ENCODE measurements around the gene ZNF79. TPM values are rescaled to one million over a fixed set of nuclear protein-coding genes. Genes with fewer than 3 reads are reported as not detected.

ZNF79 gene
- total RNA-seq, 1 experiment from 2014 or later, result 11.6 TPM

DNA sequence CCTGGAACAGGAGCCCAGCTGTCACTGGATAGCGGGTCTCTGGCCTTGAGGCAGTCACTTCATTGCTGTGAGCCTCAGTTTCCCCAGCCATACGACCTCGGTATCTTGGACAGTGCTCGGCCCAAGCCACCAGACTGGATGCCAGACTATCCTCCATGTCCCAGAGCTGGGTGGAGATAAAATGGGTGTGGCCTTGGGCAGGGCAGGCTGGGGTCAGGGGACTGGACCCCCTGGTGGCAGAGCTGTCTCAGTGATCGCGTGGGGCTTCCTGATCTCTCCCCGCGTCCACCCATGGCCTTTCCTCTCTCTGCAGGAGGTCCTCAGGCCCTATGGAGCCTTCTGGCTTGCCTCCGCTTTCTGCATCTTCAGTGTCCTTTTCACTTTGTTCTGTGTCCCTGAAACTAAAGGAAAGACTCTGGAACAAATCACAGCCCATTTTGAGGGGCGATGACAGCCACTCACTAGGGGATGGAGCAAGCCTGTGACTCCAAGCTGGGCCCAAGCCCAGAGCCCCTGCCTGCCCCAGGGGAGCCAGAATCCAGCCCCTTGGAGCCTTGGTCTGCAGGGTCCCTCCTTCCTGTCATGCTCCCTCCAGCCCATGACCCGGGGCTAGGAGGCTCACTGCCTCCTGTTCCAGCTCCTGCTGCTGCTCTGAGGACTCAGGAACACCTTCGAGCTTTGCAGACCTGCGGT, 17.2 kb upstream of the ZNF79 start:
- no TSS peak for BruUV-seq (replicated peaks)

GRCh38 chr9:127407492-127407843, 16.7 kb upstream of the ZNF79 start:
- no peak for DNase-seq (ENCODE audit: low spot score)
- TF ChIP-seq EZH2 (IDR thresholded peaks at IDR 0.05; ENCODE audit: borderline replicate concordance, low read depth, low read length, poor library complexity, severe bottlenecking), result no peak
- TF ChIP-seq, protein P1, sequence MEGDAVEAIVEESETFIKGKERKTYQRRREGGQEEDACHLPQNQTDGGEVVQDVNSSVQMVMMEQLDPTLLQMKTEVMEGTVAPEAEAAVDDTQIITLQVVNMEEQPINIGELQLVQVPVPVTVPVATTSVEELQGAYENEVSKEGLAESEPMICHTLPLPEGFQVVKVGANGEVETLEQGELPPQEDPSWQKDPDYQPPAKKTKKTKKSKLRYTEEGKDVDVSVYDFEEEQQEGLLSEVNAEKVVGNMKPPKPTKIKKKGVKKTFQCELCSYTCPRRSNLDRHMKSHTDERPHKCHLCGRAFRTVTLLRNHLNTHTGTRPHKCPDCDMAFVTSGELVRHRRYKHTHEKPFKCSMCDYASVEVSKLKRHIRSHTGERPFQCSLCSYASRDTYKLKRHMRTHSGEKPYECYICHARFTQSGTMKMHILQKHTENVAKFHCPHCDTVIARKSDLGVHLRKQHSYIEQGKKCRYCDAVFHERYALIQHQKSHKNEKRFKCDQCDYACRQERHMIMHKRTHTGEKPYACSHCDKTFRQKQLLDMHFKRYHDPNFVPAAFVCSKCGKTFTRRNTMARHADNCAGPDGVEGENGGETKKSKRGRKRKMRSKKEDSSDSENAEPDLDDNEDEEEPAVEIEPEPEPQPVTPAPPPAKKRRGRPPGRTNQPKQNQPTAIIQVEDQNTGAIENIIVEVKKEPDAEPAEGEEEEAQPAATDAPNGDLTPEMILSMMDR (conservative IDR thresholded peaks at IDR 0.05; ENCODE audit: low read depth, low read length), result no peak
- Histone ChIP-seq H3K27me3 (replicated peaks; ENCODE audit: insufficient read depth, low read depth, low read length, poor library complexity) (no peaks in the 10 kb centered on the region), H3K4me3 (ENCODE audit: low read depth, low read length, poor library complexity, severe bottlenecking) (no peak overlapping the region), H3K9me3 (ENCODE audit: low read depth, low read length, poor library complexity, severe bottlenecking) (no peaks in the 10 kb centered on the region), H3K4me1 (ENCODE audit: insufficient read depth, low read length, poor library complexity, severe bottlenecking) (no peaks in the 10 kb centered on the region), H3K27ac (ENCODE audit: low read depth, low read length, poor library complexity, severe bottlenecking) (no peak overlapping the region), H3K36me3 (ENCODE audit: insufficient read depth, low read length, poor library complexity, severe bottlenecking) (no peaks in the 10 kb centered on the region)
- POLR2A ChIA-PET (ENCODE audit: low non-redundant PET), result no interaction called here
- no TSS peak for BruUV-seq (replicated peaks)
- intact Hi-C loops (cut with micrococcal nuclease; ENCODE audit: unreplicated experiment), result no loop called here
- CTCF ChIA-PET, result no interaction called here

More for the DNA sequence above, 17.2 kb upstream of the ZNF79 start:
- Histone ChIP-seq H3K27ac (ENCODE audit: low read depth, low read length, poor library complexity, severe bottlenecking) (no peak overlapping the region), H3K27me3 (replicated peaks; ENCODE audit: insufficient read depth, low read depth, low read length, poor library complexity) (no peaks in the 10 kb centered on the region), H3K9me3 (ENCODE audit: low read depth, low read length, poor library complexity, severe bottlenecking) (no peaks in the 10 kb centered on the region), H3K36me3 (ENCODE audit: insufficient read depth, low read length, poor library complexity, severe bottlenecking) (no peaks in the 10 kb centered on the region), H3K4me3 (ENCODE audit: low read depth, low read length, poor library complexity, severe bottlenecking) (no peak overlapping the region), H3K4me1 (ENCODE audit: insufficient read depth, low read length, poor library complexity, severe bottlenecking) (no peaks in the 10 kb centered on the region)
- intact Hi-C loops (cut with micrococcal nuclease; ENCODE audit: unreplicated experiment), result no loop called here
- no peak for TF ChIP-seq EZH2 (IDR thresholded peaks at IDR 0.05; ENCODE audit: borderline replicate concordance, low read depth, low read length, poor library complexity, severe bottlenecking)
- TF ChIP-seq, protein P1 (conservative IDR thresholded peaks at IDR 0.05; ENCODE audit: low read depth, low read length), result no peak
- ChIA-PET POLR2A (ENCODE audit: low non-redundant PET) (no interaction called here), CTCF (no interaction called here)
- DNase-seq (ENCODE audit: low spot score), result no peak

DNA sequence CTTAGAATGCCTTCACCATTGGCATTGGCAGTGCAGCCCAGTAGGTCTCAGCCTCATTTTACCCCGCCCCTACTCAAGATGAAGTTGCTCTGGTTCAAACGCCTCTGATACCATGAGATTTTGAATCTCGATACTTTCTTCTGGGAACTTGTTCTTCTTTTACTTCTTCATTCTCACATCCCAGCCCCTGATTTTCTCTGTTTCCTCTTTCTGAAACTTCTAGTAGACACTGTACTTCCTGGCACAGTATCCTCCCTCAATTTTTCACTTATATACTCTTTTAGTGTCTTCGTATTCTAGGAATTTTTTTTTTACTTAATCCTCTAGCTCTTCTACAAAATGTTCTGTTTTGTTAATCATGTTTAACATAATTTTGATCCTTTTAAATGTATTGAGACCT, 13.1 kb upstream of the ZNF79 start:
- ChIA-PET POLR2A (ENCODE audit: low non-redundant PET) (no interaction called here), CTCF (no interaction called here)
- H3K27me3 ChIP-seq (replicated peaks; ENCODE audit: insufficient read depth, low read depth, low read length, poor library complexity), result no peaks in the 10 kb centered on the region
- no peaks in the 10 kb centered on the region for H3K4me1 ChIP-seq (ENCODE audit: insufficient read depth, low read length, poor library complexity, severe bottlenecking)
- no peaks in the 10 kb centered on the region for H3K9me3 ChIP-seq (ENCODE audit: low read depth, low read length, poor library complexity, severe bottlenecking)
- no peaks in the 10 kb centered on the region for H3K36me3 ChIP-seq (ENCODE audit: insufficient read depth, low read length, poor library complexity, severe bottlenecking)
- no TSS peak for BruUV-seq (replicated peaks)
- intact Hi-C loops (cut with micrococcal nuclease; ENCODE audit: unreplicated experiment), result no loop called here
- no peak for TF ChIP-seq EZH2 (IDR thresholded peaks at IDR 0.05; ENCODE audit: borderline replicate concordance, low read depth, low read length, poor library complexity, severe bottlenecking)
- TF ChIP-seq, protein P1 (conservative IDR thresholded peaks at IDR 0.05; ENCODE audit: low read depth, low read length), result no peak
- H3K27ac ChIP-seq (ENCODE audit: low read depth, low read length, poor library complexity, severe bottlenecking), result no peak overlapping the region
- DNase-seq (ENCODE audit: low spot score), result no peak
- no peak overlapping the region for H3K4me3 ChIP-seq (ENCODE audit: low read depth, low read length, poor library complexity, severe bottlenecking)
